Spleen (tissue), 11 donors: ENCODE results near the gene IL2RG. TPM values are rescaled to one million over a fixed set of nuclear protein-coding genes. Genes with fewer than 3 reads are reported as not detected.

Source experiments
- polyA plus RNA-seq, 3 donors: library from polyadenylated mRNA; stranded (reverse); fragments of 200-250 nt; gene quantifications; one replicate each; pipeline ENCODE4 v1.2.1, GENCODE V29; 2013
- small RNA-seq, 4 donors: library from RNA; depleted of rRNA; stranded (forward); fragments of <200 nt; gene quantifications; one replicate each; pipeline ENCODE3, GENCODE V24; 2016
- total RNA-seq, 7 donors: library from RNA; depleted of rRNA in 3 of 7; stranded (reverse); fragments of >200 nt in 3 of 7; fragmentation: NEBNext Ultra II Directional in 4 of 7; extraction: Animal tissue kit (Norgen Biotek cat#: 25700) in 4 of 7; gene quantifications; one replicate each; pipeline versions ENCODE4 v1.1.0 to v1.2.1, GENCODE V29; 2016 to 2021
- donor health status: healthy with polysubstance abuse.
- donor health status: DM: no; HTN: no; CAD: no; lungs with moderate emphysema.
- donor health status: DM: no; HTN: no; CAD: no.
- donor health status: Bipolar disorder and iron deficiency.
- donor health status: healthy.
- donor health status: DM: no; HTN: no; CAD: no.
- donor health status: DM: yes; HTN: yes; CAD: no.

IL2RG gene
- total and polyA plus RNA-seq, 10 donors: 89.8 to 174 (median 124) TPM

Small RNA genes within 50 kb of the gene (small RNA-seq; reads per million reads assigned to genes)
- gene CXorf65: 0 reads per million in 4 donors

Other genes starting within 250 kb of the IL2RG start
- 1 to 10 TPM in 3 of 7 donors, under 1 TPM in 4; 0.25 to 1.9 (median 0.98) TPM for gene TEX11, start 202.9 kb downstream of the IL2RG start, total RNA-seq
- gene TEX11, start 202.9 kb downstream of the IL2RG start, polyA plus RNA-seq: under 1 TPM; 0.06 to 0.32 (median 0.20) TPM
- not detected for gene SLC7A3, start 180.5 kb downstream of the IL2RG start, total RNA-seq
- under 1 TPM in 1 of 3 donors, not detected in 2; 0.06 TPM for gene SLC7A3, start 180.5 kb downstream of the IL2RG start, polyA plus RNA-seq
- 10 to 100 TPM; 37.1 to 47.6 (median 41.0) TPM for gene SNX12, start 43.2 kb downstream of the IL2RG start, total RNA-seq
- 10 to 100 TPM; 11.7 to 28.7 (median 14.0) TPM for gene SNX12, start 43.2 kb downstream of the IL2RG start, polyA plus RNA-seq
- 10 to 100 TPM; 19.1 to 50.9 (median 32.9) TPM for gene FOXO4, start 15.7 kb downstream of the IL2RG start, total RNA-seq
- 10 to 100 TPM in 1 of 3 donors, 1 to 10 TPM in 2; 5.1 to 12.9 (median 5.8) TPM for gene FOXO4, start 15.7 kb downstream of the IL2RG start, polyA plus RNA-seq
- 10 to 100 TPM in 1 of 7 donors, 1 to 10 TPM in 6; 1.7 to 14.4 (median 6.7) TPM for gene CXorf65, start 4.8 kb downstream of the IL2RG start, total RNA-seq
- gene CXorf65, start 4.8 kb downstream of the IL2RG start, polyA plus RNA-seq: 10 to 100 TPM in 1 of 3 donors, 1 to 10 TPM in 2; 3.7 to 27.2 (median 7.5) TPM
- 100 to 1,000 TPM in 3 of 7 donors, 10 to 100 TPM in 4; 90.0 to 151 (median 98.7) TPM for gene MED12, start 7.0 kb upstream of the IL2RG start, total RNA-seq
- gene MED12, start 7.0 kb upstream of the IL2RG start, polyA plus RNA-seq: 10 to 100 TPM in 1 of 3 donors, 1 to 10 TPM in 2; 5.2 to 15.6 (median 5.3) TPM
- gene NLGN3, start 33.3 kb upstream of the IL2RG start, total RNA-seq: 1 to 10 TPM in 4 of 7 donors, under 1 TPM in 3; 0.66 to 2.5 (median 1.2) TPM
- under 1 TPM; 0.14 to 0.58 (median 0.48) TPM for gene NLGN3, start 33.3 kb upstream of the IL2RG start, polyA plus RNA-seq
- gene GJB1, start 111.6 kb upstream of the IL2RG start, total RNA-seq: not detected
- gene GJB1, start 111.6 kb upstream of the IL2RG start, polyA plus RNA-seq: not detected
- gene ZMYM3, start 142.6 kb upstream of the IL2RG start, total RNA-seq: 10 to 100 TPM; 22.2 to 34.5 (median 23.3) TPM
- 10 to 100 TPM in 1 of 3 donors, 1 to 10 TPM in 2; 6.3 to 13.1 (median 8.7) TPM for gene ZMYM3, start 142.6 kb upstream of the IL2RG start, polyA plus RNA-seq
- gene NONO, start 172.1 kb upstream of the IL2RG start, total RNA-seq: 100 to 1,000 TPM; 218 to 249 (median 234) TPM
- 100 to 1,000 TPM; 101 to 128 (median 112) TPM for gene NONO, start 172.1 kb upstream of the IL2RG start, polyA plus RNA-seq
- gene ITGB1BP2, start 190.2 kb upstream of the IL2RG start, total RNA-seq: 1 to 10 TPM; 1.5 to 8.3 (median 3.1) TPM
- gene ITGB1BP2, start 190.2 kb upstream of the IL2RG start, polyA plus RNA-seq: 1 to 10 TPM; 1.4 to 1.8 (median 1.7) TPM